Anterior cingulate cortex (tissue), 58 donors: ENCODE results near the gene GLIS1.

Experiments
- DNase-seq, 58 donors: peaks; one replicate each; lab custom pipeline; 2025; lab: John Stamatoyannopoulos, UW

GLIS1 gene

DNA sequence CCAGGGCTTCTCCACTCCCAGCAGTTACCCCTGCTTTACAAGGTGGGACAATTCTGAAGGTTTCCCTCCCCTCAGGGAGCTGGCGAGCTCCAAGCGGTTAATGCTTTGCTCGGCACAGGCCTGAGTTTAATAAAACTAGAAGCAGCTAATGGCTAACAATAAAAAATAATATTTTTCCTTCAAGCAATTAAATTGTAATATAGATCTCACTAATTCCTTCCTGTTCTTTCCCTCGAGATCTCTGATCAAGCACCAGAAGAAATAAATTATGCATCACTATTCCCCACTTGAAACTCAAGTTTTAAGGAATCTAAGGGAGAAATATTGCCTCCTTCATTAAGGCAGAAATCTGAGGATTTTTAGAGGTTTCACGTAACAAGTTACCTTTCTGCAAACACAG lies 42.9 kb downstream of the GLIS1 start:
- DNase-seq, result no peak

- DNase-seq, result no peak
Measured at GRCh38 chr1:53695116-53695515, 43.8 kb downstream of the GLIS1 start.

DNA sequence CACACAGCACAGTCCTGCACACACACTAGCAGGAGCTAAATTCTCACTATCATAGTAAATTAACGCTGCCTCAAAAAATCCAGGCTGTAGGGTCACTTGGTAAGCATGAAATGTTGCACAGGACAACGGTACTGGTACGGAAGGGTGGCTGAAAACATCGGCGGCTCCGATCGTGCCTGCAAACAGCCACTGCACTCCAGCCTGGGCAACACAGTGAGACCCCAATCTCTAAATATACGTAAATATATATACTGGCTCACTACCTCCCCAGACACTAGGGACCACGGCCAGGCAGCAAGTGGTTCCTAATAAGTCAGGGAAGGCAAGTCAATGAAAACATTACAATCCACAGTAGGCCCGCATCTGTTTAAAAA lies 44.3 kb downstream of the GLIS1 start:
- DNase-seq, result no peak

- no peak for DNase-seq
Measured at GRCh38 chr1:53693773-53694717, 44.9 kb downstream of the GLIS1 start.

DNA sequence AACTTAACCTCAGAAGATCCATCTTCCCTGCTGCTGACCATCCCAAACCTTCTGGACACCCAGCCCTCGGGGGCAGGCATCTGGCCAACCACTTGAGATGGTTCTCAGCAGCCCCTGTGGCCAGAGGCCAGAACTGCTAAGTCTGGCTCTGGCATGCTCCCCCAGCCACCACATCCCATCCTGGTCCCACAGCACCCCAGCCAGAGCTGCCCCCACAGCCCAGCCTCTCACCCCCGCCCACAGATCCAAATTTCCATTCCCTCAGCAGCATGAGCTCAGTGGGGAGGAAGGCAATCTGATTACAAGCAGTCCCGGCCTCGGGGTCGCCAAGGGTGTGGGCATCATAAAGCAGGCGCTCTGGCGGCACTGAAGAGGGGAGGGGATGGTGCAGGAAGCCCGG lies 45.6 kb downstream of the GLIS1 start:
- DNase-seq, result no peak

GRCh38 chr1:53691326-53691725 lies 47.6 kb downstream of the GLIS1 start:
- DNase-seq, result no peak

DNA sequence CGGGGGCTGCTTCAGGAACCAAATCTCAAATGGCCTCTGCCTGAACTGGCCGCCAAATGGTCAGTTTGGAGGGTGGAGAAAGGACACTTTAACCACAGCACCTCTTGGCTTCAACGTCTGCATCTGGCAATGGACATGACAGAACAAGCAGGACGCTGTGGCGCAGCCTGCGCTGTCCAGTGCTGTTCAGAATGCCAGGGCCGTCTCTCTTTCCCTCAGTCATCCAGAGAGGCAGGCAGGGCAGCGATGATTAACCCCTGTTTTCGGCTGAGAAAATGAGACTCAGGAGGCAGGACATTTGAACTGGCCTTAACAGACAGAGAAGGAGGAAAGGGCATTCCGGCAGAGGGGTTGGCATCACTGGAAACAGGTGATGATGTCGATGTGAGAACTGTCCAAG lies 48.6 kb downstream of the GLIS1 start:
- DNase-seq, result no peak

DNA sequence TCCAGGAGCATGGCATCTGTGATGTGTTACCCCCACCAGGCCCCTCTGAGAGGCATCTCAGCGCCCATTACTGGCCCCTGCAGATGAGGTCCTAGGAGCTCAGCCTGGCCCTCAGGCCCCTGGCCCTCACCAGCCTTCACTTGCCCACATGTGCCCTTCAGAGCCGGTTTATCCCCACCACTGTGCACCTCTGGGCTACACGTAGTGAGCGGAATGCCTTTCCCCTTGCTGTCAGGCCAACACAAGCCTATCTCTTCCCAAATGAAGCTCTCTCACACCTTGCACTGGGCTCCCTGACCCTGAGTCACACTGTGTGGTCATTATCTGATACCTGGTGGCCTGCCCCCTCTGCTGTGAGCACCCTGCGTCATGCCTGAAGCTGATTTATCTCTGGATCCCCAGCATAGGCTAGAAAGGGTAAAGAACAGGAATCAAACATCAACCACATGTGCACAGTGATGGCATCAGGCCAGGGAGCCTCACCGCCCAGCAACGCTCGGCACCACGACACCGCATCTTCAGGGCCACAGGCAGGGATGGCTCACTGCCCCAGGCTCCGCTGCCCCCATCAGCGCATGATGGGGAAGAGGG lies 49.1 kb downstream of the GLIS1 start:
- DNase-seq, result no peak

- no peak for DNase-seq
Measured at GRCh38 chr1:53689223-53689622, 49.7 kb downstream of the GLIS1 start.

- no peak for DNase-seq
Measured at GRCh38 chr1:53688381-53689102, 50.4 kb downstream of the GLIS1 start.

DNA sequence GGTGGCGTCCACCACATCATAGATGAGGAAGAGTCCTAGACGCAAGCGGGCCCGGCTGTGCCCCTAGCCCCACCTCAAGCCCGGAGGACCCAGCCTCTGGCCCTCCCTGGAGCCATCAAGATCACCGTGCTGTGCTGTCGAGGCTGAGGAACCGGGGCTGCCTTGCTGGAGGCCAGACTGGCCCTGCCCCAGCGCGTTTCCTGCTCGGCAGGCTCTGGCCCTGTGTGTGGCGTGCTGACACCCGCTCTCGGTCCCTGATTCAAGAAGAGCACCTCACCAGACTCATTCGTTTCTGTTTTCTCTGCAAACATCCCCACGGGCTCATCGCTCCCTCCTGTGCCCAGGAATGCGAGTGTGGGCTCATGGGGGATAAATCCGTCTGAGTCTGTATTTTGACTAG lies 51.1 kb downstream of the GLIS1 start:
- DNase-seq, result no peak

- DNase-seq, result no peak
Measured at GRCh38 chr1:53687426-53687825, 51.5 kb downstream of the GLIS1 start.

DNA sequence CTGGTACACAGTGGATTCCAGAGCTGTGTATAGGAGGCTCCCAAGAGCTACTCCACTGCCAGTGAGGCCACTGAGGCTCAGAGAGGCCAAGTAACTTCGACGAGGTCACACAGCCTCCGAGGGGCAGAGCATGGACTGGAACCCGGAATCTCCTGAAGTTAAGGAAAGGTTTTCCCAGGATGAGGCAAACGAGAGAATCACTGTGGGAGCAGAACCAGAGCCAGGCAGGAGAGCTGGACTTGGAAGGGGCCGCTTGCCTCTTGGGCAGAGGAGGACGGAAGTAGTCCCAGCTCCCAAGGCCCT lies 52.0 kb downstream of the GLIS1 start:
- DNase-seq, result no peak

DNA sequence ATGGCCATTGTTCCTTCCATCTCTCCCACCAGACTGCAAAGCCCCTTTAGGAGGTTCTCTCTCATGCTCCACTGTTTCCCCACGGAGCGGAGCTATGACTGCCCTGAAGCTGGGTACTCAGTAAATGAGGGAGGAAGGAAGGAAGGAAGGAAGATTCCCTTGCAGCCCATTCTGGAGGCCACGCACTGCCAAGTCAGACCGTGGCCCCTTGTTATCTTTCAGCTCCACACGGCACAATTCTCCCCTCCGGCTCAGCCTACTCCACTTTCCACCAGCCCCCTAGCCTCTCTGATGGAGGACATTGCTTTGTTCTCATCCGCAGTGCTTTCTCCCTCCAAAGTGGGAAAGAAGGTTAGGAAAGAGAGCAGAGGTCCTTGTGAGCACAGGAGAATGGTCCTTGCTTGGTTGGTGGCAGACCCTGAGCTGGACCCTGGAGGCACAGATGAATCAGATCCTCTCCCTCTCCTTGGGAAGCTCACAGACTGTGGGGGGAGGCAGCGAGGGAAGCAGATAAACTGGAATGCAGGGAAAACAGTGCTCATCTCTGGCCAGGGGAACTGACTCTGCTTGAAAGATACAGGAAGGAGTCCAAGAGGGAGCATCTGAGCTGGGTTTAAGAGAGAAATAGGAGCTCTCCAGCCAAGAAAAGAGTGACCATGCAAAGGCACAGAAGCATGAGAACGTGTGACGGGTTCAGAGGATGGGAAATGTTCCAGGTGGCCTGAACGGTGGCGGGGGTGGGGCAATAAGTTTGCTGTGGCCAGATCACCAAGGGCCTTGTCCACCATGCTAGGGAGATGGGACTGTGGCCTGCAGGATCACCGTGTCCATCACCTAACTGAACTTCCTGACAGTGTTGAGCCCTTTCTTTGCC lies 52.6 kb downstream of the GLIS1 start:
- no peak for DNase-seq

- DNase-seq, result no peak
Measured at GRCh38 chr1:53685272-53686051, 53.5 kb downstream of the GLIS1 start.

GRCh38 chr1:53684741-53685140 lies 54.2 kb downstream of the GLIS1 start:
- no peak for DNase-seq

DNA sequence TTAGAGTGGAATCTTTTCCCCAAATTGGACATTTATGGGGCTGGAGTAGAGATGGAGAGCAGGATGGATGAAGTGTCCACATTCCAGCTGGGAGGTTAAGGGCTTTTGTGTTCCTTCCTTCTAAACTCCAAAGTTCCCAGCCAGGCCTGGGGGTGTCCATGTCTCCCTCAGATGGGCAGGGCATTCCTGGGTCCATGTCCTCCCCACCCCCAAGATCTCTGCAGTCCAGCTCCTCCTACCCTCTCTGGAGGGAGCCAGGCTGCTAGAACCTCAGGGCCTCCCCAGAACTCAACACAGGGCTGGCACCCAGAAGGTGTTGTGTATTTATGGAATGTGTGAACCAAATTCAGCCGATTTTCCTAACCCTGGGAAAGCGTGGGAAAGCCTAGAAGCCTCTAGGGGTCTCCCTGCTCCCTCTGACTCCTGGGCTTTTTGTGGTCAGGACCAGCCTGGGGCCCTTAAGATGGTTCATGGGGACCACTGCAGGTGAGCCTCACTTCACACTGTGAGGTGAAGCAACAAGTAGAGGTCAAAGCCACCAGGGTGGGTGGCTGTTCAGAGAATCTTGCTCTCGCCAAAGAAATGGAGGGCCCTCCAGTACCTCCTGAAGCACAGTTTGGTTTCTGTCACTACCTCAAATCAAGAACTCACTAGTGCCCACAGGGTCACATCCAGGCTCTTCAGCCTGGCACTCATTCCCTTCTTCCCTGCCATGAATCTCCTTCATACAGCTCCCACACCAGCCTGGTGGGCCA lies 54.8 kb downstream of the GLIS1 start:
- DNase-seq, result no peak

GRCh38 chr1:53682881-53683280 lies 56.1 kb downstream of the GLIS1 start:
- DNase-seq, result no peak
